Stimulated activated CD4-positive, alpha-beta T cell treated with anti-CD3 and anti-CD28 coated beads, Interleukin-2, amount 100 ng/mL, for 48 hours (primary cell): ENCODE results near the gene CYTL1.
"Not testable (repeated sequence)": the region's sequence is repeated elsewhere in the genome, so short reads cannot be mapped to it uniquely, and the experiment has no call there.

ENCODE experiments used
- DNase-seq, 2 donors: peaks; one replicate each; pipeline ENCODE4 v3.0.0-alpha.2; 2020

Gene CYTL1

DNA sequence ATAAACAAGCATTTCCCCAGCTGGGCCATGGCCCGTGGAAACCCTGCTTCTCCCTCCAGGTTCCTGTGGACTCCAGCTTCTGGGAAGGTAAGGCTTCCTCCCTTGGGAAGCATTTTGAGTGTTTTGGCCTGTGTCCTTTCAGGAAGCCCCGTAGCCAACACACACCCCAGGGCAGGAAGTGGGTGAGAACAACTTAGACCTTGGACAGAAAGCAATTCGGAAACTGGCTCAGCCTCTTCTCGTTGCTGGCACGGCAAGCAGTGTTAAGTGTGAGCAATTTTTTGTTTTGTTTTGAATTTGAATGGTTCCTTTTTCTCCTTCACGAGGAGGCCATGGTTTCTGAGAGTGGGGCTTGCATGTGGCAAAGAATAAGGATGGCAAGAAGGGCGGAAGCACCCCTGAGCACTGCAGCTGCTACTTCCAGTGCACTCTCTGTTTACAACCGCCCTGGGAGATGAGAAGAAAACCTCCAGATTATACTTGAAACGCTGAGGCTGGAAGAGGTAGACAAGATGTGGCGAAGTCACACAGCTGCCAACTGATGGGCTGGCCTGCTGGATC lies 14.1 kb upstream of the CYTL1 start:
- no peak for DNase-seq

GRCh38 chr4:5032813-5033212 lies 13.6 kb upstream of the CYTL1 start:
- DNase-seq: no peak

DNA sequence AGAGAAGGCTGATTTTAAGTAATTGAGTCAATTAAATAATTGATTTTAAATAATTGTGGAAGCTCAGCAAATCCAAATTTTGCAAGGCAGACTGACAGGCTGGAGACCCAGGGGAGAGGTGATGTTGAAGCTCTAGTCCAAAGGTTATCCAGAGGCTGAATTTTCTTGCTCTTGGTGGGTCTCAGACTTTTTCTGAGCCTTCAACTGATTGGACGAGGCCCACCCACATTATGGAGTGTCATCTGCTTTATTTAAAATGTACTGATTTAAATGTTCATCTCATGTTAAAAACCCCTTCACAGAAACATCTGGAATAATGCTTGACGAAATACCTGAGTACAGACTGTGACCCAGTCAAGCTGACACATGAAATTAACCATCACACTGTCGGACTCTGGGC lies 11.7 kb upstream of the CYTL1 start:
- no peak for DNase-seq

DNA sequence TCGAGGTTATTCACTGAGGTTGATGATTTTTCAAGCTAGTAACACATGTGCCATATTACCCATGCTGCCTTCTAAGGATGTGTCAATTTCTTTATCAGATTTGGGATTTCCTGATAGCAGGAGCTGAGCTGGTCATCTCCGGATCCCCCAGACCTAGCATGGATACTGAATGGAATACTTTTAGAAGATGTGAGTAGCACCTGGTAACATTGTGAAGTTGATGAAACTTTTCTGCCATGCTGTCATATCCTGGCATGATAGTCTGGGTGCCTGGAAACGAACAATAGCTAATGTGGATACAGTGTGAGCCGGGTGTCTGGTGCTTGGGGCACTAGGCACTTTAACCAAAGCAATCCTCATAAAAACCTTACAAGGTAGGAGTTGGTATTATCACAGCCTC lies 11.0 kb upstream of the CYTL1 start:
- DNase-seq: no peak

DNA sequence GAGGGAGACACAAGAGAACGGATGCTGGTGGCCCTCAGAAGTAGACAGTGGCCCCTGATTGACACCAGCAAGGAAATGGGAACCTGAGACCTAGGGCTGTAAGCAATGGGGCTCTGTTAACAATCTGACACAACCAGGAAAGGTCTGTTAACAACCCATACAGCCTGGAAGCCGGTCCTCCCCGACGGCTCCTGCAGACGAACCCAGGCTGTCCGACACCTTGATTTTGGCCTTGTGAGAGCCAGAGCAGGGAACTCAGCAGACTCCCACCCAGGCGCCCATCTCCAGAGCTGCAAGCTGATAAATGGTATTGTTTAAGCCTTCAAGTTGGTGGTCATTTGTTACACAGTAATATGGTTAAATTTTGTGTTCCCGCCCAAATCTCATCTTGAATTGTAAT lies 10.2 kb upstream of the CYTL1 start:
- no peak for DNase-seq

- no peak for DNase-seq
These were observed 9.2 kb upstream of the CYTL1 start for GRCh38 chr4:5028480-5028879.

GRCh38 chr4:5027346-5027745 lies 8.1 kb upstream of the CYTL1 start:
- no peak for DNase-seq

DNA sequence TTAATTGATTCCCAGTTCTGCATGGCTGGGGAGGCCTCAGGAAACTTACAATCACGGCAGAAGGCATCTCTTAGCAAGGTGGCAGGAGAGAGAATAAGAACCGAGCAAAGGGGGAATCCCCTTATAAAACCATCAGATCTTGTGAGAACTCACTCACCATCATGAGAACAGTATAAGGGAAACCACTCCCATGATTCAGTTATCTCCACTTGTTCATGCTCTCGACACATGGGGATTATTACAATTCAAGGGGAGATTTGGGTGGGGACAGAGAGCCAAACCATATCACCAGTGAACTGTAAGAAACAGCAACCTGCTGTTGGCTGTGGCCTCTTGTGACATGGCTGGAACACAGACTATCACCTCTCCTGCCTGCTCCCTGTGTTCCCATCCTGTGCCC lies 7.1 kb upstream of the CYTL1 start:
- DNase-seq: no peak

GRCh38 chr4:5024673-5025072 lies 5.4 kb upstream of the CYTL1 start:
- no peak for DNase-seq

- no peak for DNase-seq
These were observed 2.3 kb upstream of the CYTL1 start for GRCh38 chr4:5021546-5021945.

DNA sequence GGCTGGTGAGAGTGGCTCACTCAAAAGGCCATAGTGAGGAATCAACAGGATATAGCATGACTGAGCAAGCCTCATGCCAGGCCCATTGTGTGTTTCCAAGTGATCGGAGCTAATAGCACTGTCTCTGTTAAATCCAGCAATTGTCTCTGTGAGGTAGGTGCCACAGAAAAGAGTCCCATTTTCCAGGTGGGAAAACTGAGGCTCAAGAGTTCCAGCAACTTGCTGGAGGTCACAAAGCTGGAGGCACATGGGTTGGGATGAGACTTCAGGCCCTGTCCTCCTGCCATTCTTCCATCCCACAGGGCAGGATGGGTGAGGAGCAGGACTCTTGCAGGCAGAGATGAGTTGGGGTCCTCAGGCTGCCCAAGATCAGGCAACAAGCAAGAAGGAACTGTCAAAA lies 1.1 kb upstream of the CYTL1 start:
- DNase-seq: no peak

DNA sequence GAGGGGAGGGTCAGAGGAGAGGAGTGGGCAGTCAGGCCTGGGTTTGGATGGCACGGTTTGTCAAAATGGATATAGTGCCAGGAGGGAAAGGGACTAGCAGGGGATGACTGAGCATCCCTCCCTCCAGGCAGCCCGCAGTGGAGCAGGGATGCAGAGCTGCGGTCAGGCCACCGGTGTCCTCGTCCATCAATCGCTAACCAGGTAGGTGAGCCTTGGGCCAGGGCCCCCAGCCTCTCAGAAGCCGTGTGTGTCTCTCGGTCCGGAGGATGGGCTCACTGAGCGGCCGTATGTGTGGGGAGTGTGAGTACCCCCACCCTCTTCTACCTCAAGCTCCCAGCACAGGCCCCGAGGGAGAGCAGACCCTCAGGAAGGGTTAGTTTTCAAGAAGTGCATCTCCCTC lies 538 bp upstream of the CYTL1 start:
- no peak for DNase-seq

DNA sequence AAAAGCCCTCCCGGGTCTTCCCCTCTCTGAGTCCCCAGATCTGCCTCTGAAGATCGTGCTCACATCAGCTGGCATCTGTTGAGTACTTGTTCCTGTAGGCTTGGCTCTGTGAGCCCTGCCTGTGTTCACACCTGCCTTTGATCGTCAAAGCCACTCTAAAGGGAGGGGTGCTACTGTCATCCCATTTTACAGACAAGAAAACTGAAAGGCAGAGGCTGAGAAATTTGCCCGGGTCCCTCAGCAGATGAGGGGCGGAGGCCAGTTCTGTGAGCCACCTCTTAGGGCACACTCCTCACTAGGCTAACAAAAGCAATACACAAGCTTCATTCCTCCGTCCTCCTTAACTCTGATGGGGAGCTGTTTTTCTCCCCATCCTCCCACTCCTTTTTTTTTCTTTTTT lies 655 bp downstream of the CYTL1 start:
- no peak for DNase-seq

GRCh38 chr4:5018096-5018495 lies 1.2 kb downstream of the CYTL1 start:
- no peak for DNase-seq

- DNase-seq: no peak
These were observed 5.1 kb downstream of the CYTL1 start for GRCh38 chr4:5014007-5014682.

- no peak for DNase-seq
These were observed 6.3 kb downstream of the CYTL1 start for GRCh38 chr4:5012958-5013357.

- DNase-seq: no peak
These were observed 6.9 kb downstream of the CYTL1 start for GRCh38 chr4:5012244-5012898.

- no peak for DNase-seq
These were observed 8.3 kb downstream of the CYTL1 start for GRCh38 chr4:5010984-5011383.

DNA sequence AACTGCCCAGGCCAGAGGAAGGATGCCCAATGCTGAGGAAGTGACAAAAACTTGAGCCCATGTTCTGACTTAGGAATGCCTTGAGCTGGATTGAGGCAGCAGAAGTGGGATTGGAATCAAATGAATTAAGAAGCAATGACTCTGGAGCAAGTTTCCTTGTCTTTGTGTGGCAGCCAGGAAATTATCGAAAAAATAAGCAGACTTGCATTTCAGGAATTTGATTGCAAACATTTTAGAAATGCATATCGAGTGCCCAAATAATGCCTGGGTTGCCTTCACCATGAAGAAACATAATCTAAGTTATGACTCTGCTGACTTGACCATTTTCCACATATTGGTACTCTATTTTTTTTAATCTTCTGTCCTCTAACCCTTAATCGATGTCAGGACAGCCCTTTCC lies 9.5 kb downstream of the CYTL1 start:
- DNase-seq: no peak

DNA sequence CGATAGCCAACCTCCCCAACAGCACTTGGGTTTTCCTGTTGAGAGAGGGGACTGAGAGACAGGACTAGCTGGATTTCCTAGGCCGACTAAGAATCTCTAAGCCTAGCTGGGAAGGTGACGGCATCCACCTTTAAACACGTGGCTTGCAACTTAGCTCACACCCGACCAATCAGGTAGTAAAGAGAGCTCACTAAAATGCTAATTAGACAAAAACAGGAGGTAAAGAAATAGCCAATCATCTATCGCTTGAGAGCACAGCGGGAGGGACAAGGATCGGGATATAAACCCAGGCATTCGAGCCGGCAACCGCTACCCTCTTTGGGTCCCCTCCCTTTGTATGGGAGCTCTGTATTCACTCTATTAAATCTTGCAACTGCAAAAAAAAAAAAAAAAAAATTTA lies 12.3 kb downstream of the CYTL1 start:
- DNase-seq: not testable (repeated sequence)

GRCh38 chr4:5004496-5004895 lies 14.8 kb downstream of the CYTL1 start:
- no peak for DNase-seq

DNA sequence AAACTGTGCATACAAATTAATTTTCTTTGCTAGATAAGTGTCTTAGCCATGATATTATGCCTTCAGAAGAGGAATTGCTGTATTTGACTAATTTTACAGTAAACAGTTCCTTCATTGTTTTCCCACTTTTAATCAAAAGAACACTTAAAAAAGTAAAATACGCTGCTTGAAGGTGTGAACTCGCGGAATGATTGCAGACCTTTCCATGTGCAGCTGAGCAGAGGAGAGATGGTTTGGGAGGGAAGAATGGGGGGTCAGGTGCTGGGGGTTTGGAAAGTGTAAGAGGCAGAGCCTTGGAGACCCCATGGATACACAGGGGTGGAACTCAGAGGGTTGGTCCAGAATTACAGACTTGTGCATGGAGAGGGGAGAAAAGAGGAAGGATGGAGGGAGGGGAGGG lies 15.3 kb downstream of the CYTL1 start:
- DNase-seq: no peak

- no peak for DNase-seq
These were observed 15.8 kb downstream of the CYTL1 start for GRCh38 chr4:5003372-5003857.

DNA sequence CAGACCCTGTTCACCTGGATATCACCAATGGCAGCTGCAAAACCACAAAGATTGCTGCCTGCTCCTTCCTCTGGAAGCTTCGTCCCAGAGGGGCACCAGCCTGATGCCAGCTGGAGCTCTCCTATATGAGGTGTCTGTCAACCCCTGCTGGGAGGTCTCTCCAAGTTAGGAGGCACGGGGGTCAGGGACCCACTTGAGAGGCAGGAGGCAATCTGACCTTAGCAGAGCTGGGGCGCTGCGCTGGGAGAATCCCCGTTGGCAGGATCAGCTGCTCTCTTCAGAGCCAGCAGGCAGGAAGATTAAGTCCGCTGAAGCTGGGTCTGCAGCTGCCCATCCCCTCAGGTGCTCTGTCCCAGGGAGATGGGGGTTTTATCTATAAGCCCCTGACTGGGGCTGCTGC lies 17.6 kb downstream of the CYTL1 start:
- DNase-seq: not testable (repeated sequence)

- not testable (repeated sequence) for DNase-seq
These were observed 22.3 kb downstream of the CYTL1 start for GRCh38 chr4:4996935-4997334.
